CD4-positive, alpha-beta T cell treated with Interleukin-6 for 4 hours (primary cell): ENCODE measurements around the gene TAS2R4.
"Not testable (repeated sequence)": the region's sequence is repeated elsewhere in the genome, so short reads cannot be mapped to it uniquely, and the experiment has no call there.

ENCODE experiments used
- DNase-seq: peaks from one replicate; pipeline ENCODE4 v3.0.0-alpha.2; 2020; ENCODE audit warnings: mixed read lengths

The TAS2R4 gene, protein sequence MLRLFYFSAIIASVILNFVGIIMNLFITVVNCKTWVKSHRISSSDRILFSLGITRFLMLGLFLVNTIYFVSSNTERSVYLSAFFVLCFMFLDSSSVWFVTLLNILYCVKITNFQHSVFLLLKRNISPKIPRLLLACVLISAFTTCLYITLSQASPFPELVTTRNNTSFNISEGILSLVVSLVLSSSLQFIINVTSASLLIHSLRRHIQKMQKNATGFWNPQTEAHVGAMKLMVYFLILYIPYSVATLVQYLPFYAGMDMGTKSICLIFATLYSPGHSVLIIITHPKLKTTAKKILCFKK

DNA sequence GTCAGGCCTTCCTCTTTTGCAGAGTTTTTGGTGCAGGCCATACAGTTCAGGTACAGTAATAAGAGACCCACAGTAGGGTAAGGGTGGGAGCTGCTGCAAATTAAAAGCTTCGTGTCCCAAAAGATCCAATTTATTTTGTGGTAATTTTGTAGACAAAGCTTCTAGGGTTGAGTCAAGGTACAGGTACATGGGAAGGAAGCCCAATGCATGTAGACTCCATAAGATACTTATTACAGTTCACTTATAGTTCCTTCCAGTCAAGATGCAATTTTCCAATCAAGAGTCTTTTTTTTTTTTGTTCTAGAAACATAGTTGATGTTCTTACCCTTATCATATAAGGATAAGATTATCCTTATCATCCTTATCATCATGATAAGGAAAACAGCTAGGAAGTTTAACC lies at the start of gene TAS2R4:
TAS2R4 (plus strand) TSS at position 301 of the 400 bp plus-strand sequence. CDS start 1,815 bp downstream, outside the sequence.
- DNase-seq: no peak

DNA sequence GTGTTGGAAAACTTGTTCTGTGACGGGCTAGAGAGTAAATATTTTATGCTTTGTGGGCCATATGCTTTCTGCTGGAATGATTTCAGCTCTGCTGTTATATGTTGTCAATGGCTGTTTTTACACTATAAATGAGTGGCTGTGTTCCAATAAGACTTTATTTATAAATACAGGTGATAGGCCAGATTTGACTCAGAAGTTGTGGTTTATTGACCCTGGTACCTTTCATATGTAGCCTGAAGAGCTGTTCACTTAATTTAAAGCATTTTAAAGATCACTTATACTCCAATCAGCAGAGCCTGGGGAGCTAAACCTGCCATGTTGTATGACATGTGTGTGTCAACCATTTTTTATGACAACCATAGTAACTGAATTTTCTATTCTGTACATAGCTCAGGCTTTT lies 47.5 kb upstream of the TAS2R4 start:
- DNase-seq: no peak

DNA sequence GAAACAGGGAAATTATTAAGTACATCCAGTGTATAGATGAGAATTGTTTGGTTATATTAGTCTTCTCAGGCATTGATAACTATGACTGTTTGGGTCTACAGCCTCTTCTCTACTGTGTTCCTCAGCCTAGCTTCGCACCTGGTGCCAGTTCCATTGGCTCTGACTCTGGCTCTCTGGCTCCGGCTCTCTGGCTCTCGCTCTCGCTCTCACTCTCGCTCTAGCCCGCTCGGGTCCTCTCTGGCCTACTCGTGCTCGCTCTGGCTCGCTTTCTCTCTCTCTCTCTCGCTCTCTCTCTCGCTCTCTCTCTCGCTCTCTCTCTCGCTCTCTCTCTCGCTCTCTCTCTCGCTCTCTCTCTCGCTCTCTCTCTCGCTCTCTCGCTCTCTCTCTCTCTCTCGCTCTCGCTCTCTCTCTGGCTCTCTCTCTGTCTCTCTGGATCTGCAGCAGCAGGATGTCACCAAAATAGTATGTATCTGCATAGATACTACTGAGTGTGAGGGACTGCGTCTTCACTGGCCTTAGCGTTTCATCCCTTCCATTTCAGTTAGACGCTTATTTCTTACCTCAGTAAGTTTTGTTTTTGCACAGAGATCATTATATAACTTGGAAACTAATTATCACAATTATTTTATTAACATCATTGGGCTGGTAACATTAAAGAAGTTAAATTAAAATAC lies 44.9 kb upstream of the TAS2R4 start:
- no peak for DNase-seq

DNA sequence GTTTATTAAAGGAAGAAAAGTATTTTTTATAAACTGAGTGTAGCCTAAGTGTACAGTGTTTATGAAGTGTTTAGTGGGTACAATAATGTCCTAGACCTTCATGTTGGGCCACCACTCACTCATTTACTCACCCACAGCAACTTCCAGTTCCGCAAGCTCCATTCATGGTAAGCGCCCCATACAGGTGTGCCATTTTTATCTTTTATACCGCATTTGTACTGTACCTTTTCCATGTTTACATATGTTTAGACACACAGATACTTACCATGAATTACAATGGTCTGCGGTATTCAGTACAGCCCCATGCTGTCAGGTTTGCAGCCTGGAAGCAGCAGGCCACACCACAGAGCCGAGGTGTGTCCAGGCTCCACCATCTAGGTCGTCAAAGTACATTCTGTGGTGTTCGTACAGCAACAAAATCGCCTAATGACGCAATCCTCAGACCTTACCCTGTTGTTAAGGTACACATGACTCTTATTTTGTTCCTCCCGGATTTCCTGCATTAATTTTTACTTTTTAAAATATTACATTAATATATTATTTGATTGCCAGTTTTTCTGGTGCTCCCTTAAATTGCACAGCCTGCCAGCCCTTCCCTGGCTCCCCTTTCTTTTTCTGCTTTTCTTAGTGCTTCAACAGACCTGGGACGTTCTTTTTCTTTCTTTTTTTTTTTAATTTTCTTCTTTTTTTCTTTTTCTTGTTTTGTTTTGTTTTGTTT lies 39.2 kb upstream of the TAS2R4 start:
- DNase-seq: peak; percentile 7

DNA sequence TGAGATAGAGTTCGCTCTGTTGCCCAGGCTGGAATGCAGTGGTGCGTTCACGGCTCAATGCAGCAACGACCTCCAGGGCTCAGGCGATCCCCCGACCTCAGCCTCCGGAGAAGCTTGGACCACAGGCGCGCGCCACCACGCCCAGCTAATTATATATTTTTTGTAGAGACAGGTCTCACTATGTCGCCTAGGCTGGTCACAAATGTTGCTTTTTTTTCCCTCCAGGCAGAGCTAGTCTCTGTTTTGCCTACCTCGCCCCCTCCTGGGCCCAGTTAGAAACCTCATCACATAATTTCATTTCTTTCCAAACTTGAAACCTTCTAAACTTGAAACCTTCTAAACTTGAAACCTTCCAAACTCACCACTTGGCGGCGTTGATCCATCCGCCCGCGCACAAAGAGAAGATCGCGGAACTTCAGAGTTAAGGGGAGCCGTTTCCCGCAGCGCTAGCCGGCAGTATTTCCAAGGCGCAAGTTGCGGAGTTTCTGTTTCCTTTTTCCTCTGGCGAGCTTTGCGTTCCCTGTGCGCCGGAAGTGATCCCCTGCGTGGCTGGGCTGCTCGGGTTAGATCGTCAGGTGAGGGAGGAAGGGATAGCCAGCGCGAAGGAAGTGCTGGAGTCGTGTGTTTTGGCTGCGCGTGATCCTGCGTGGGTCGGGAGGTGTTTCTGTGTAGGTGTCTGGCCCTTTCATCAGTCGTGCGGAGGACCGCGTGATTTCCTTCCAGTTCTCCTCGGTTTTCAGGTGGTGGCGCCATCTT lies 38.5 kb upstream of the TAS2R4 start, which contains the start of gene SSBP1:
SSBP1 (plus strand) TSS at position 523 of the 756 bp plus-strand sequence. CDS start 809 bp downstream, outside the sequence.
- DNase-seq: peak; percentile 91

DNA sequence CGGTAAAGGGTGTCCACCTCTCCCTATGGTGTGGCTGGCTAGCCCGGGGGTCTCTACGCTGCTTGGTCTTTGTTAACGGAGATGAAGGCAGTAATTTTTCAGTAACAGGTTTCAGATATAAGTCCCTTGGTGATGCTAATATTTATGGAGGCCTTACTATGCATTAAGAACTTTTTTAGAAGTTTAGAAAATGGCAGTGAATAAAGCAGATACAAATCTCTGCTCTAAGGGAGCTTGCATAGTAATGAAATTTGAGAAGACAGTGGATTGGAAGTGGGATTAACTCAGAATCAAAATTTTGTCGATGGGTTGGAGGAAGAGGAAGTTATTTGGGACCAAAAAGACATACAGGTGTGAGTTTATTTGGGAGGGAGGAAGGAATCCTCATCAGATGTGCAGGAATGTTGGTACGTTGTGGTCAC lies 37.9 kb upstream of the TAS2R4 start:
- no peak for DNase-seq

DNA sequence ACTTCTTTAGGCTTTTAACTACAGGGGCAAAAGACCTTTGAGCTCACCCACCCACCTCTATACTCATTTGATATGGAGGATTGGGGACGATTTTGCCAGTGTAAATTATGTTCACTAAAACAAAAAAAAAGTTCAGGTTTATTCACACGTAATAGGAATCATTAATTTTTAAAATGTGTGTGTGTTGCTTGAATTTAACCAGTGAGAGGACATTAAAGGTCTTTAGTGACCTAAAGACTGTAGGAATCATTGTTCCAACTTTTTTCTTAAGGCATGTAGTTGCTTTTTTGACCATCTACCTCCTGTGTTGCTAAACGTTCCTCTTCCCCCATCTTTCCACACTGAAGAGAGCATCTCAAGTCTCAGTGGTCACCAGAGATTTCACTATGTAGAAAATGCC lies 37.2 kb upstream of the TAS2R4 start:
- DNase-seq: no peak

DNA sequence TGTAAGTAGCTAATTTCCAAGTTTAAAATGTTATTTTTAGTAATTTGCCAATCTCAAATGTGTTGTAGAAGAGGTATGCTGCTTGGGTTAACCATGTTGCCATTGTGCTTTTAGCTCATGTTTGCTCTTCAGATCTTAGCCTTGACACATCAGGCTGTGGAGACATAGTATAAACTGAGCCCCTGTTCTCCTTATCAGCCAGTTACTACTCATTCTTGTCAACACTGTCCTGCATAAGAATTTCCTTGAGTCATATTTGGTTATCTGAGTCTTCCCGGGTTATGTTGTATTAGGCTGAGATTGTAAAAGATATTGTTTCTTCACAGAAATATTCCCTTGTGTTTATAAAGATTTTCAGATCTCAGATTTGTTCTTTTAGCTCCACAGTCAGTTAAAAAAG lies 34.2 kb upstream of the TAS2R4 start:
- DNase-seq: no peak

DNA sequence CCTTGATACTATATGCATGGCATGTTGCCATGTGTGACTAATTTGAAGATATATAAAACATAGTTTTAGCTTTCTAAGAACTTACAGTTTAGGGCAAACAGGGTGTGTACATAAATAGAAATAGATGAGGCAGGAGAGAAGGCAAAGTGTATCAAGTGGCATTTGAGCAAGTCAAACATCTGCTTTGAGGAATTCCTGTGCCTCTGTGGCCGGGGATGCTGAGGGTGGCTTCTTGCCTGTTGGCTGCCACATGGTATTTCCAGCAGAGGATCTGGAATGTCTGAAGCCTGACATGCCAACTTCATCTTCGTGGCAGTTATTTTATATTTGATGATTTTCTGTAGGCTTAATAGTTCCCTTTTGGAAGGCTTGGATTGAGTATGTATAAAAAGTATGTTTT lies 32.3 kb upstream of the TAS2R4 start:
- no peak for DNase-seq

DNA sequence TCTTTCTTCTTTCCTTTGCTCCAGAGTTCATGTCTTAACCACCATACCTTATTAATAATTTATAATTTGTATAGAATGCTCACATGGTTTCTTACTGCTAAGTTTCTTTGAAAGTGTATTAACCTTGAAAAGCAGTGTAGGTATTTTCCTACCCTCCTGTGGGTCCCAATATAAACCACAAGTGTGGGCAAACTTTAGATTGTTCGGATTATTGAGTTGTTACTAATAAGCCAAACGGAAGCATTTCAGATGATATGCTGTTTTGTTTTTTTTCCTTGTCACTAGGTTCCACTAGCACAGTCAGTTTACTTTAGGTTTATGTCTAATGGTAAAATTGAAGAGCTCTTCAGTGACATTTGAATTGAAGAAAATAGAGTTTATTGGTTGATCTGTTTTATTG lies 28.1 kb upstream of the TAS2R4 start:
- DNase-seq: no peak

DNA sequence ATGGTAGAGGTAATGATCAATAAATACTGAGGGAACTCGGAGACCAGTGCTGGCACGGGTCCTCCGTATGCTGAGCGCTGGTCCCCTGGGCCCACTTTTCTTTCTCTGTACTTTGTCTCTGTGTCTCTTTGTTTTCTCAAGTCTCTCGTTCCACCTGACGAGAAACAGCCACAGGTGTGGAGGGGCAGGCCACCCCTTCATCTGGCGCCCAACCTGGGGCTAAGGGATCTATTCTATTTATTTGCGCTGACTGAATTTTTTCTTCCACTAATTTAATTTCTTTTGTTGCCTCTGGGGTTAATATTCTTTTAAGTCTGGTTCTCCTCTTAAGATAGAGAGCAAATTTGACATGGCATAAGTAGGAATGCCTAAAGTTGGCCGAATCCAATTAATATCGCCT lies 24.6 kb upstream of the TAS2R4 start:
- DNase-seq: not testable (repeated sequence)

DNA sequence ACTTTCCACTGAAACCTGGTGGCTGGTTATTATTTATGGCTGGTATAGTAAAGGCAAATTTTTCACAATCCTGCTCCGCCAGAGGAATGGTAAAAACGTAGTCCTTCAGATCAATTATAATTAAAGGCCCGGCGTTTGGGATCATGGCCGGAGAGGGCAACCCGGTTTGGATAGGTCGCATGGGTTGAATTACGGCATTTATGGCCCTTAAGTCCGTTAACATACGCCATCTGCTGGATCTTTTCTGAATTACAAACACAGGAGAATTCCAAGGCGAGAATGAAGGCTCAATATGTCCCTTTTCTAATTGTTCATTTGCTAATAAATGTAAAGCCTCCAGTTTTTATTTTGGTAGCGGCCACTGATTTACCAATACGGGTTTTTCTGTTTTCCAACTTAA lies 23.8 kb upstream of the TAS2R4 start:
- no peak for DNase-seq

DNA sequence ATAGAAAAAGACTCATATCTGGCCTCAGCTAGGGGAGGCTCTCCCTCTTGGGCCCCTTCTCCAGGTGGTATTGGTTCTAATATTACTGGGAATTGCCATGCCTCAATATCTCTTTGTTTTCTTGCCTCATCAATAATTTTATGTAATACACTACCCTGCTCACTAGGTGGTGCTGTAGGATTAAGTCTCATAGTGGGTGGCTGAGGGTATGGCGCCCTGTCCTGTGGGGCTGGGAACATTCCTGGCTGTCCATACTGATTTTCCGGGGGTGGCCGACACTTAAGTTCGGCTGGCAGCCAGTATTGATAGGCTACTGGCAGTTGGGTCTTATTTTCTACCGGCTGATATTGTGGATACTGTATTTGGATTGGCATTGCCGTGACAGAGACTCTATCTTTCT lies 21.5 kb upstream of the TAS2R4 start:
- DNase-seq: no peak

DNA sequence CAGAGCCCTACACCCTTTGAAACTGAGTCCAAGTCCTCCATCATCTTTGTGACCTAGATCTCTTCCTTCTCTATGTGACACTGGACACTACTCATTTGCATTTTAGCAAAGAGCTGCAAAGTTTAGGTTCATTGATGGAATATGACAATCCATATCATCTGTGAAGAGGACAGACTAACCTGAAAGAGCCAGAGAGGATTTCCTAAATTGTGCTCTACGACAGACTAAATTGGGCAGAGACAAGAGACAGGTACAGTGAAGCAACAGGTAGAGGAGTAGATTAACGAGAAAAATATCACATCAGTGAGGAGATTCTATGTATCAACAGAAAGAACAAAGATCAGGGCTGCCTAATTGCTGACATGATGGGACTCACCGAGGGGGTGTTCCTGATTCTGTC lies 12.7 kb upstream of the TAS2R4 start, which contains the start of gene TAS2R3:
TAS2R3 (plus strand) TSS at position 301 of the 400 bp plus-strand sequence; CDS start at position 363, 62 bp downstream.
- no peak for DNase-seq

DNA sequence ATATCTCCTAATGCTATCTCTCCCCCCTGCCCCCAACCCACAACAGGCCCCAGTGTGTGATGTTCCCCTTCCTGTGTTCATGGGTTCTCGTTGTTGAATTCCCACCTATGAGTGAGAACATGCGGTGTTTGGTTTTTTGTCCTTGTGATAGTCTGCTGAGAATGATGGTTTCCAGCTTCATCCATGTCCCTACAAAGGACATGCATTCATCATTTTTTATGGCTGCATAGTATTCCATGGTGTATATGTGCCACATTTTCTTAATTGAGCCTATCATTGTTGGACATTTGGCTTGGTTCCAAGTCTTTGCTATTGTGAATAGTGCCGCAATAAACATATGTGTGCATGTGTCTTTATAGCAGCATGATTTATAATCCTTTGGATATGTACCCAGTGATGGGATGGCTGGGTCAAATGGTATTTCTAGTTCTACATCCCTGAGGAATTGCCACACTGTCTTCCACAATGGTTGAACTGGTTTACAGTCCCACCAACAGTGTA lies 6.3 kb upstream of the TAS2R4 start:
- DNase-seq: not testable (repeated sequence)

DNA sequence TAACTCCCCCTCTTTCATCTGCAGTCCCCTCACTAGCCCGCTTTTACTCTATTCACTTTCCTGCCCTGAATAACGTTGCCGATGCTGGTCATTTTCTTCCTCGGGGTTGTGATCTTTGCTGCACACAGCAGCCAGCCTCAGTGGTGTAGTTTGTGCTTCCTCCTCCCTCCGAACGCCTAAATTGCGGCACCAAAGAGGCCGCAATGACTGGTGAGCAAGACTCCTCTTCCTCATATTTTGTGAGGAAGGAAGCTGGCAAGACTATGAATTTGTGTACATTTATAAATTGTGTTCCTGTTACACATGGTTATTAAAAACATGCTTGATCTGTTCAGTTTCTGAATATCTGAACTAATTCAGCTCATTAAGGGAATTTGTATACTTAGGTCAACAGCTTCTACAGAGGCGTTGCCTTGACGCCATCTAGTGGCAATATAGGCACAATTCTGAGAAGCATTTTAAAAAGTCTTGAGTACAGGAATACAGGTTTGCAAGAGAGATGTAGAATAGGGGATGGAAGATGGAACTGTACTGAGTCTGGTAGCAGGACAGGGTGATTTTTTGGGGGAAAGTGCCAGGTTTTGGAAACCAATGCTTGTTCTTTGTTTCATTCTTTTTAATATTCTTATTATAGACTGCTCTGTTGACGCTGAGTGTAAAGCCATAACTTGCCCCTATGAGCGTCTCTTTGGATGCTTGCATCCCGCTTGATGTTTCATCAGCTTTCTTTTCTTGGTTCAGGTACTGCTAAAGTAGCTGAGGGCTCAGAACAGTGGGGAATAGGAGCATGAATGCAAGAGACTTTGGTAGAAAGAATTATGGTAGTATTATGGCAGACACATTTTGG lies 9.5 kb downstream of the TAS2R4 start:
- DNase-seq: peak; percentile 23

DNA sequence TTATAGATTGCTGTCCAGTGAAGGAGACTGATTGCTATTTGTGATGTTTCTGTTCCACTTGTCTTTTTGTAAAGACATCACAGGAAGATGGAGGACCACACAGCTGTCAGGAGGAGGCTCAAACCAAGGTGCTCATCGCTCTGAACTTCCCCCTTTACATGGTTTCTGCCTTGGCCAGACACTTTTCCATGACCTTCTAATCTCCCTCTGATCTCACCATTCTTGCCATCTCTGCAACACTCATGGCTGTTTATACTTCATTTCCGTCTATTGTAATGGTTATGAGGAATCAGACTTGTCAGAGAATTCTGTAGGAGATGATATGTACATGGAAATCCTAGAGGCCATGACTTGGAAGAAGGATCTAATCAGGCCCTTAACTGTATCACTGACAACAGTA lies 11.8 kb downstream of the TAS2R4 start:
- no peak for DNase-seq

DNA sequence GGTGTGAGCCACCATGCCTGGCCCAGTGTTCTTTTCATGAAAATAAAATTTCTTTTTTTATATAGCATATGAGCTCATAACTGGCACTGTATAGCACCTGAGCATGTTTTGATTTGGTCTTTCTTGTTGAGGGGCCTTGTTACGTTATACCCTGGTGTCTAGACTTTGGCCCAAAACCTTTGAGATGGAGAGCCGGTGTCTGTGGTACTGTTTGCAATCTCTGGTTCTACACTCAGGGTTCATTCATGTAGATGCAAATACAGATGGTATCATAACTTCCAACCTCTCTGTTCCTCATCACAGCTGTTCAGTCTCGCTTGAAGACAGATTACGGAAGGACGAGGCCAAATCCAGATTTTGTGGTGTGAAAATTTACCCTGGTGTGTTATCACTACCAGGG lies 13.4 kb downstream of the TAS2R4 start, which contains the start of gene TAS2R5:
TAS2R5 (plus strand) TSS at position 301 of the 400 bp plus-strand sequence. CDS start 145 bp downstream, outside the sequence.
- DNase-seq: no peak

DNA sequence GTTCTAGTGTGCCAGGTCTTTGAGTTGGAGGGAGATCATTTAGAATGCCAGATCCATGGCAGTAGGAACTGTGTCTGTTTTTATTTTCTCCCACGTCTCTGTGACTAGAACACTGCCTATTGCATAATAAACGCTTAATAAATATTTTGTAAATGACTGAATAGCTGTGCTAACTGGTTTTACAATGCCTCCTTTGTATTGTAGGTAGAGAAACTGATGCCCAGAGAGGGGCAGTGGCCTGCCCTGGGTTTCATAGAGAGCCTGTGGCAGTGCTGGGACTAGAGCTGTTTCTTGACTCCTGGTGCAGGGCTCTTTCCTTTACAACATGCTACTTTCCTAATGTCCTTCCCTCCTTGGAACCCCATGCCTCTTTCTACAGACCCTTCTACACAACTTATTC lies 16.1 kb downstream of the TAS2R4 start:
- DNase-seq: no peak

DNA sequence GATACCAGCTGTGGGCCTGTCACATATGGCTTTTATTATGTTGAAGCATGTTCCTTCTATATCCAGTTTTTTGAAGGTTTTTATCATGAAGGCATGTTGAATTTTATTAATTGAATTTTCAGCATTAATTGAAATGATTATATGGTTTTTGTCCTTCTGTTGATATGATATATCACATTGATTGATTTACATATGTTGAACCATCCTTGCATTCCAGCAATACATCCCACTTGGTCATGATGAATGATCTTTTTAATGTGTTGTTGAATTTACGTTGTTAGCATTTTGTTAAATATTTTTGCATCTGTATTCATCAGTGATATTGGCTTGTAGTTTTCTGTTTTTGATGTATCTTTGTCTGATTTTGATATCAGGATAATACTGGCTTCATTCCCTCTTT lies 43.6 kb downstream of the TAS2R4 start:
- DNase-seq: no peak

DNA sequence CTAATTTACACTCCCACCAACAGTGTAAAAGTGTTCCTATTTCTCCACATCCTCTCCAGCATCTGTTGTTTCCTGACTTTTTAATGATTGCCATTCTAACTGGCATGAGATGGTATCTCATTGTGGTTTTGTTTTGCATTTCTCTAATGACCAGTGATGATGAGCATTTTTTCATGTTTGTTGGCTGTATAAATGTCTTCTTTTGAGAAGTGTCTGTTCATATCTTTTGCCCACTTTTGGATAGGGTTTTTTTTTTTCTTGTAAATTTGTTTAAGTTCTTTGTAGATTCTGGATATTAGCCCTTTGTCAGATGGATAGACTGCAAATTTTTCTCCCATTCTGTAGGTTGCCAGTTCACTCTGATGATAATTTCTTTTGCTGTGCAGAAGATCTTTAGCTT lies 46.0 kb downstream of the TAS2R4 start:
- DNase-seq: not testable (repeated sequence)
